ENCODE data around the gene CHI3L1.

Gene CHI3L1

GRCh38 chr1:203167026-203167912, 19.2 kb downstream of the CHI3L1 start:
- DNase-seq = no peak

DNA sequence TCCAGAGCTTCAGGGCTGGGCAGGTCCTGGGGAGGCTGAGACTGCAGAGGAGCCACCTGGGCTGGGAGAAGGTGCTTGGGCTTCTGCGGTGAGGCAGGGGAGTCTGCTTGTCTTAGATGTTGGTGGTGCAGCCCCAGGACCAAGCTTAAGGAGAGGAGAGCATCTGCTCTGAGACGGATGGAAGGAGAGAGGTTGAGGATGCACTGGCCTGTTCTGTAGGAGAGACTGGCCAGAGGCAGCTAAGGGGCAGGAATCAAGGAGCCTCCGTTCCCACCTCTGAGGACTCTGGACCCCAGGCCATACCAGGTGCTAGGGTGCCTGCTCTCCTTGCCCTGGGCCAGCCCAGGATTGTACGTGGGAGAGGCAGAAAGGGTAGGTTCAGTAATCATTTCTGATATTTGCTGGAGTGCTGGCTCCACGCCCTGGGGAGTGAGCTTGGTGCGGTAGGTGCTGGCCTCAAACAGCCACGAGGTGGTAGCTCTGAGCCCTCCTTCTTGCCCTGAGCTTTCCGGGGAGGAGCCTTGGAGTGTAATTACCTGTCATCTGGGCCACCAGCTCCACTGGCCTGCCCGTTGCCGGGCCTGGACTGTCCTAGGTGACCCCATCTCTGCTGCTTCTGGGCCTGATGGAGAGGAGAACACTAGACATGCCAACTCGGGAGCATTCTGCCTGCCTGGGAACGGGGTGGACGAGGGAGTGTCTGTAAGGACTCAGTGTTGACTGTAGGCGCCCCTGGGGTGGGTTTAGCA, 20.1 kb downstream of the CHI3L1 start:
- DNase-seq = no peak

- no peak for DNase-seq
These were observed 20.7 kb downstream of the CHI3L1 start for GRCh38 chr1:203165800-203166161.

DNA sequence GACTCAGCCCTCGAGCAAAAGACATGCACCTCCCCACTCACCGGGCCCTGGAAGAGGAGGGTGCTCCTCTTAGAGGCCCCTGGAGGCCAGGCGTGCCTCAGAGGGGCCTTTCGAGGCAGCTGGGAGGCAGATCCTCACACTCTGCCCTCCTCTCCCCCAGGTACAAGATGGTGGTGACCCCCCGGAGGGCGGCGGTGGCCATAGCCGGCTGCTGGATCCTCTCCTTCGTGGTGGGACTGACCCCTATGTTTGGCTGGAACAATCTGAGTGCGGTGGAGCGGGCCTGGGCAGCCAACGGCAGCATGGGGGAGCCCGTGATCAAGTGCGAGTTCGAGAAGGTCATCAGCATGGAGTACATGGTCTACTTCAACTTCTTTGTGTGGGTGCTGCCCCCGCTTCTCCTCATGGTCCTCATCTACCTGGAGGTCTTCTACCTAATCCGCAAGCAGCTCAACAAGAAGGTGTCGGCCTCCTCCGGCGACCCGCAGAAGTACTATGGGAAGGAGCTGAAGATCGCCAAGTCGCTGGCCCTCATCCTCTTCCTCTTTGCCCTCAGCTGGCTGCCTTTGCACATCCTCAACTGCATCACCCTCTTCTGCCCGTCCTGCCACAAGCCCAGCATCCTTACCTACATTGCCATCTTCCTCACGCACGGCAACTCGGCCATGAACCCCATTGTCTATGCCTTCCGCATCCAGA, 21.3 kb downstream of the CHI3L1 start:
- no peak for DNase-seq

- DNase-seq = no peak
These were observed 22.4 kb downstream of the CHI3L1 start for GRCh38 chr1:203163891-203164635.

DNA sequence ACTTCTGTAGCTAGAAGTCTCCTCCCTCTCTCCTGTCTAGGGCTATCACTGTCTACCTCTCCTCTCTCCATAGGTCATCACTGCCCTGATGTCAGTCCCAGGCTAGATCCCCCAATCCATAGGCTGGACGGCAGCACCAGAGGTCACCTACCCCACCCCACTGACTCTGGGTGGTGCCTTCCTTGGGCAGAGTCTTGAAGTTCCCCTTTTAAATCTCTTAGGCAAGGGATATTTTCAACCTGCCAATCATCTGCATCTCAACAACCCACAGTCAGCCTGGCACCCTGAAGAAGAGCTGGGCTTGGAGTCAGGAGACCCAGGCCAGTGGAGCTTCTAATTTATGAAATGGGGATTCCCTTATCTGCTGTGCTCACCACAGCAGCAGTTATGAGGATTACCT, 24.1 kb downstream of the CHI3L1 start:
- DNase-seq = no peak

GRCh38 chr1:203161703-203162102, 24.8 kb downstream of the CHI3L1 start:
- no peak for DNase-seq

GRCh38 chr1:203161175-203161574, 25.3 kb downstream of the CHI3L1 start:
- no peak for DNase-seq

DNA sequence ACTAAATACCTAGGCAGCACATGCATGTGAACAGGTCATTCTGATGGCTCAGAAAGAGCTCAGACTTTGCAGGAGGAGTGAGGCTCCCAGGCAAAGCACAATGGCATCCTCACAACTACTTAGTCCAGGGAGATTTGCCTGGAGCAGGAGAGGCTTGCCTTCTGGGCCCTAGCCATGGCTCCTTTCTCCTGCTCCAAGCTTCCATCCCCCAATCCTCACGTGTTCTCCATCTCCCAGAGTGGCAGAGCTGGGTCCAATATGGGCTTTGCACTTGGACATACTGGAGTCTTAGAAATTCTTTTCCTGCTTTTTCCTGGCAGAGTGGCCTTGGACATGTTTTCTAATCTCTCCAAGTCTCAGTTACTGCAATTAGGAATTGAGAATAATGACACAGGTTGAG, 26.7 kb downstream of the CHI3L1 start:
- no peak for DNase-seq

- no peak for DNase-seq
These were observed 27.4 kb downstream of the CHI3L1 start for GRCh38 chr1:203158960-203159665.

DNA sequence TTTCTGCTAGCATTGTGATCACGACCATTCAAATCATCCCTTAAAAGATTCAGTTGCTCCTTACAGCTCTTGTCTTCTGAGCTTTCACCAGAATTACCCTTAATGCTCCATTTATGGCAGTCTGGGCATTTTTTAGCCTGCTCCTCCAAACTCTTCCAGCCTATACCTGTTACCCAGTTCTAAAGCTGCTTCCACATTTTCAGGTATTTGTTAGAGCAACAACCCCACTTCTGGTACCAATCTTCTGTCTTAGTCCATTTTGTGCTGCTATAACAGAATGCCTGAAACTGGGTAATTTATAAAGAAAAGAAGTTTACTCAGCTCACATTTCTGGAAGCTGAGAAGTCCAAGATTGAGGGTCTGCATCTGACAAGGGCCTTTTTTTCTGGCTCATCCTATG, 28.1 kb downstream of the CHI3L1 start:
- no peak for DNase-seq

GRCh38 chr1:203156280-203156679, 30.2 kb downstream of the CHI3L1 start:
- no peak for DNase-seq

DNA sequence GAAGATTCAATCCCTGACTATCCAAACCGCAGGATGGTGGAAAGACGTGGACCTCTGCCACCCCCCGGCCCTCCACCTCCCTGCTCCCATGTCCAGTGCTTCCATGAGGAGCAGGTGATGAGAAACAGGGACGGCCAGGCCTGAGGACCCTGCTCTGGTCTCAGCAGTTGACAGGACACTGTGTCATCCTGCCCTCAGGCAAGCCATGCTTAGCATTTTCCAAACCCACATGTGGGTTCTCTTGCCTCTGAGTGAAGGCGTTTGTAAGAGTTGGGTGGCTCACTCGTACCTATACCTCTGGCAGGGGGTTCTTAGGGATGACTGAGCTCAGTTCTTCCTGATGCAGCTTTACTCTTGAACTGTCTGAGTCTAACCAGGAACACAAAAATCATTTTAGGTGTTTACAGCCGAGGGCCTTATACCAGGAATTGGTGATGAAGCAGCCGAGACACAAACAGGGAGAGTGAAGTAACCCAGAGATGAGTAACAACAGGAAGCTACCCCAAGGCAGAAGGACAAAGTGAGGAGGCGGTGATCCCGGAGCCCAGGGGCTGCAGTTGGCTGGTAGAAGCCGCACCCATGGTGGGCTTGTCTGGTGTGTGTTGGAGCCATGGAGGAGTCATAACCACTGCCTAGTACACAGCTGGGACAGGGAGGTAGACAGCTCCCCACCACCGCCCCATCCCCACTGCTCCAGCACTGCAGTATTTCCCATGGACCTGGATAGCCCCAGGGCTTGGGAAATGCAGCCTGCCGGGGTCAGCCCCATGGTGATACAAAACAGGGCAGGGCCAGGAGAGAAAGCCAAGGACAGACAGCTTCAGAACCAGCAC, 32.3 kb downstream of the CHI3L1 start:
- DNase-seq = no peak

GRCh38 chr1:203153051-203153988, 33.2 kb downstream of the CHI3L1 start:
- DNase-seq = no peak

DNA sequence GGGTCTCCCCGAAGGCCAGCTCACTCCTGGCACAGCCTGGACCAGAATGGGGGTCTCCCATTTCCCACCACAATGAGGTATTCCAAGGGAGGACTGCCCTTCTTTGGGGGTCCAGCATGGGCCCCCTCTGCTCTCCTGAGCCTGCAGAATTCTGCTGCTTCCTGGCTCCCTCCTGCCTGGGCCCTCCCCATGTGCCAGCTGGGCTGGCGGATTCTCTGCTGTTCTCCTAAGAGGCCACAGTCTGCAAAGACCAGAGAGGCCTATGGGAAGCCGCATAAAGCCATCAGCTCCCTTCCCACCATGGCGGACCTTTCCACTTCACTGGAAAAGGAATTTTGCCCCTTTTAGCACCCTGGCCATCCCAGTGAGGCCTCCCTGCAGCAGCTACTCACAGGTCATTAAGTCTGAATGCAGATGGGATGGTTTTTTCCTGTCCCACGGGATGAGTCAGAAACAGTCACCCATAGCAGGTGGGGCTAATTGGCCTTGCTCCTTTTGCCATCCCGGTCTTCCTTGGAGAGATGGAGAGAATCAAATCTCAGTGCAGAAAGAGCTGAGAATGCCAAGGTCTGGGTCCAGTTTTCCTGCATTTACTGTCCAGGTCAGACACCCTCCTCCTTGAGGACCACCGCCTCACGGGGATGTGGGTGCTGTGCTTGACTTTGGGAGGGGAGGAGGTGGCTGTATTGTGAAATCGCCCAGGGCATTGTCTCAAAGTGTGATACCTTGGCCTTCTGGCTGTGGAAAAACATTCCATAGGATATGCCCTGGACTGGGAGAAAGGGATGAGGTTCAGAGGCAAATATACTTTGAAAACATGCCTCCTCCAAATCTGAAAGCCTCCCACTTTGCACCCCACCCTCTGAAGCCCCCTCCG, 34.1 kb downstream of the CHI3L1 start:
- DNase-seq = no peak

DNA sequence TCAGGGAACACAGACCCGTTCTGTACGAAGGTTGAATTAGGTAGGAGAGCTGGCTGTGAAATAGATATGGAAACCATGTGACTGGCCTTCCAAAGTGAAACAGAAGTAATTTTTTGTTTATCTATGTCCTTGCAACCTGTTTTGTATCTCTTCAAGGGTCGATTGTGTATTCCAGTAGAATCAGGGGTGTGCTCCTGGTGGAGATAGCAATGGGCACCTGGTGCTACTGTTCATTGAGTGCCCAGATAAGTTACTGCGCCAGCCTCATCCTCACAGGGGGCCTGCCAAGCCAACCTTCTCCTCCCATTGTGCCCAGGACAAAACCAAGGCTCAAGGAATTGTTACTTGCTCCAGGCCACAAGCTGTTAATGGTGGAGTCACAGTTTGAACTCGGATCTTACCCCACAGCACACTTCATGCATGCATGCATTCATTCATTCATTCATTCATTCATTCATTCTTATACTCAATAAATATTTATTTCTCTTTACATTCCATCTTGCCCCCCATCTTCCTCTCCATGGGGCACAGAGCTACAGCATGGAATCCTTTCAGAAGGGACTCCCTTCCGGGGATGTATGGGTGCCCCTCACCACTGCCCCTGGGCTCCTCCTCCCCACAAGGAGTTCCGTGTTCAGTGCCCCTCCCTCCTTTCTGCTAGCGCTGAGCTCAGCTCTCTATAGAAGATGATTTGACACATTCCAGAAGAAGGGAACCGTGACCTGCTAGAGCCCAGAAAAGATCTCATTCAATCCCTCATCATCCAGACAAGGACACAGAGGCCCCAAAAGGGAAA, 34.9 kb downstream of the CHI3L1 start:
- DNase-seq = no peak

GRCh38 chr1:203150511-203151297, 35.8 kb downstream of the CHI3L1 start:
- no peak for DNase-seq
